Stimulated activated memory B cell treated with anti-CD40 and anti-IgM and Interleukin-4, amounts not matched to agents 10 μg/mL and 1 μg/mL and 100 μg/mL, for 72 hours (primary cell): ENCODE measurements around the gene OR8G1.
"Not testable (repeated sequence)": the region's sequence is repeated elsewhere in the genome, so short reads cannot be mapped to it uniquely, and the experiment has no call there.

Experiments
- ATAC-seq: fragments of 150-1000 bp; cut with Tn5 transposase; 2 replicates; pipeline ENCODE4 v1.10.0; 2021
- H3K27ac Mint-ChIP-seq: one replicate; pipeline ENCODE4 v1.8.0; 2022; ENCODE audit warnings: mild to moderate bottlenecking, mixed read lengths
- H3K27me3 Mint-ChIP-seq: one replicate; pipeline ENCODE4 v1.8.0; 2022; ENCODE audit warnings: mixed read lengths
- H3K36me3 Mint-ChIP-seq: one replicate; pipeline ENCODE4 v1.8.0; 2022; ENCODE audit warnings: mixed read lengths
- H3K4me1 Mint-ChIP-seq: one replicate; pipeline ENCODE4 v1.8.0; 2022; ENCODE audit warnings: mixed read lengths
- H3K4me3 Mint-ChIP-seq: one replicate; pipeline ENCODE4 v1.8.0; 2022; ENCODE audit warnings: mild to moderate bottlenecking, moderate library complexity, mixed read lengths
- H3K9me3 Mint-ChIP-seq: one replicate; pipeline ENCODE4 v1.8.0; 2022; ENCODE audit warnings: mixed read lengths

The OR8G1 gene

DNA sequence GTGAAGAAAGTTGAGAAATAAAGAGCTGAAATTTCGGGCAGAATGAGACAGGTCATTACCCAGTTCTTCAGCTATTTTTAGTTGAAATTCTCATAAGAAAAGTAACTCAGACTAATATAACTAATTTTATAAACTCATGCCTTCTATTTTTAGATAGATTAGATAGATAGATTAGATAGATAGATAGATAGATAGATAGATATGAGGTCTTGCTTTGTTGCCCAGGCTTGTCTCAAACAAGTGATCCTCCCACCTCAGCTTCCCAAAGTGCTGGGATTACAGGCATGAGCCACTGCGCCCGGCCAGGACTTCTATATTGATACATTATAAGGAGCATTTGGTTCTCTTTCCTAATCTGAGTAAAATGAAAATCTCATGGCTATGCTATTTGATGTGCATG is 26.9 kb upstream of the OR8G1 start:
- Mint-ChIP-seq H3K4me3 (no peak overlapping the region), H3K9me3 (no peaks in the 10 kb centered on the region), H3K36me3 (no peaks in the 10 kb centered on the region), H3K27me3 (no peaks in the 10 kb centered on the region), H3K27ac (no peak overlapping the region), H3K4me1 (no peaks in the 10 kb centered on the region)
- no peak for ATAC-seq

- Mint-ChIP-seq H3K27ac (no peak overlapping the region), H3K4me1 (no peaks in the 10 kb centered on the region), H3K27me3 (no peaks in the 10 kb centered on the region), H3K36me3 (no peaks in the 10 kb centered on the region), H3K4me3 (no peak overlapping the region), H3K9me3 (no peaks in the 10 kb centered on the region)
- no peak for ATAC-seq
These were observed 21.8 kb upstream of the OR8G1 start for GRCh38 chr11:124219126-124219525.

DNA sequence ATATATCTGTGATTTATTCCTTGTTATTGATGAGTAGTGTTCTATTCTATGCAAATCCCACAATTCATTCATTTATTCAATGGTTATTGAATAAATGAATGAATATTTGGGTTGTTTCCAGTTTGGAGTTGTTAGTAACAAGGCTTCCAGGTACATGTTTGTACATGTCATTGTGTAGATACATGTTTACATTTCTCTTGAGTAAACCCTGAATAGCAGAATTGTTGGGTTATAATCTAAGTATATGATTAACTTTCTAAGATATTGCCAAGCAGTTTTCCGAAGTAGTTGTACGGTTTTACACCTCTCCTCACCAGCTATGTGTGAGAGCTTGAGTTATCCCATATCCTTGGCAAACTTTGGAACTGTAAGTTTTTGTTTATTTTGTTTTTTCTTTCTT is 18.5 kb upstream of the OR8G1 start:
- ATAC-seq = no peak
- Mint-ChIP-seq H3K9me3 (no peaks in the 10 kb centered on the region), H3K27me3 (peaks cover 11% of the 10 kb centered on the region), H3K27ac (no peak overlapping the region), H3K4me1 (no peaks in the 10 kb centered on the region), H3K36me3 (no peaks in the 10 kb centered on the region), H3K4me3 (no peak overlapping the region)

DNA sequence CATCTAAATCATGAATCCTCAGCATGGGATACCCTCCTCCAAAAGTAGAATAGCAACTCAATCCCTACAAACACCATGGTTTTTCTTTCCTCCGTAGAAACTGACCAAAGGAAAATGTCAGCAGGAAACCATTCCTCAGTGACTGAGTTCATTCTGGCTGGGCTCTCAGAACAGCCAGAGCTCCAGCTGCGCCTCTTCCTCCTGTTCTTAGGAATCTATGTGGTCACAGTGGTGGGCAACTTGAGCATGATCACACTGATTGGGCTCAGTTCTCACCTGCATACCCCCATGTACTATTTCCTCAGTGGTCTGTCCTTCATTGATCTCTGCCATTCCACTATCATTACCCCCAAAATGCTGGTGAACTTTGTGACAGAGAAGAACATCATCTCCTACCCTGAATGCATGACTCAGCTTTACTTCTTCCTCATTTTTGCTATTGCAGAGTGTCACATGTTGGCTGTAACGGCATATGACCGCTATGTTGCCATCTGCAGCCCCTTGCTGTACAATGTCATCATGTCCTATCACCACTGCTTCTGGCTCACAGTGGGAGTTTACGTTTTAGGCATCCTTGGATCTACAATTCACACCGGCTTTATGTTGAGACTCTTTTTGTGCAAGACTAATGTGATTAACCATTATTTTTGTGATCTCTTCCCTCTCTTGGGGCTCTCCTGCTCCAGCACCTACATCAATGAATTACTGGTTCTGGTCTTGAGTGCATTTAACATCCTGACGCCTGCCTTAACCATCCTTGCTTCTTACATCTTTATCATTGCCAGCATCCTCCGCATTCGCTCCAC is 16.1 kb upstream of the OR8G1 start:
- H3K27me3 Mint-ChIP-seq = peaks cover 22% of the 10 kb centered on the region
- H3K4me1 Mint-ChIP-seq, H3K9me3 Mint-ChIP-seq, H3K36me3 Mint-ChIP-seq, H3K4me3 Mint-ChIP-seq, H3K27ac Mint-ChIP-seq, ATAC-seq: not testable (repeated sequence)

GRCh38 chr11:124225471-124225870 is 15.4 kb upstream of the OR8G1 start:
- Mint-ChIP-seq H3K27me3 (peaks cover 22% of the 10 kb centered on the region), H3K9me3 (peaks cover 2% of the 10 kb centered on the region)
- no peak for ATAC-seq

GRCh38 chr11:124233376-124233775 is 7.5 kb upstream of the OR8G1 start:
- peaks cover 1% of the 10 kb centered on the region for H3K27me3 Mint-ChIP-seq
- H3K9me3 Mint-ChIP-seq = peaks cover under 1% of the 10 kb centered on the region
- no peak for ATAC-seq
- no peak overlapping the region for H3K4me3 Mint-ChIP-seq
- H3K4me1 Mint-ChIP-seq = no peaks in the 10 kb centered on the region
- no peaks in the 10 kb centered on the region for H3K36me3 Mint-ChIP-seq
- no peak overlapping the region for H3K27ac Mint-ChIP-seq

More at GRCh38 chr11:124225471-124225870, 15.4 kb upstream of the OR8G1 start:
- H3K27ac Mint-ChIP-seq = no peak overlapping the region
- H3K36me3 Mint-ChIP-seq = no peaks in the 10 kb centered on the region
- H3K4me1 Mint-ChIP-seq = no peaks in the 10 kb centered on the region
- no peak overlapping the region for H3K4me3 Mint-ChIP-seq

GRCh38 chr11:124238512-124238911 is 2.4 kb upstream of the OR8G1 start:
- no peaks in the 10 kb centered on the region for H3K27me3 Mint-ChIP-seq
- H3K36me3 Mint-ChIP-seq = no peaks in the 10 kb centered on the region
- H3K9me3 Mint-ChIP-seq = peaks cover 3% of the 10 kb centered on the region
- no peaks in the 10 kb centered on the region for H3K4me1 Mint-ChIP-seq
- no peak overlapping the region for H3K4me3 Mint-ChIP-seq
- H3K27ac Mint-ChIP-seq = no peak overlapping the region
- no peak for ATAC-seq

GRCh38 chr11:124249869-124250268 is 9.0 kb downstream of the OR8G1 start:
- not testable (repeated sequence) for ATAC-seq, H3K27ac Mint-ChIP-seq

DNA sequence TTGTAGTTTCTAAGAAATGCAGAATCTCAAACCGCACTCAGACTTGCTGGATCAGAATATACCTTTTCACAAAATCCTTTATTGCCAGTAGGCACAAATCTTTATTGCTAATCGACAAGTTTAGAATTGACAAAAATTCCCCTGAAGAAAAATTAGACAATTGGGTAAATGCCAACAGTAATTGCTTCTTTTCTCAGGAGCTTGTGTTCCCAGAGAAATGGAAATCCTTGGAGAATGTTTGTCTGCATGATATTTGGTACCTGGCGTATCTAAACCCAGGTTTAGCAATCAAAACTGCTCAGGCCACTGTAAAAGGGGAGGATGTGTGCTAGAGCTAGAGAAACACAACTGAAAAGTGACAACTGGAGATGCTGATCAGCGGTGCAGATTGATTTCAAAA is 15.2 kb downstream of the OR8G1 start, which contains the start of gene OR8G5:
Gene OR8G5, plus strand, starts transcription at position 301 of the 400 bp plus-strand sequence. CDS start 8,556 bp downstream, outside the sequence.
- Mint-ChIP-seq H3K9me3 (no peaks in the 10 kb centered on the region), H3K4me1 (no peaks in the 10 kb centered on the region), H3K4me3 (no peak within 1 kb of the TSS)

More at GRCh38 chr11:124249869-124250268, 9.0 kb downstream of the OR8G1 start:
- not testable (repeated sequence) for H3K4me1 Mint-ChIP-seq, H3K4me3 Mint-ChIP-seq, H3K36me3 Mint-ChIP-seq, H3K27me3 Mint-ChIP-seq, H3K9me3 Mint-ChIP-seq

GRCh38 chr11:124265041-124265440 is 24.1 kb downstream of the OR8G1 start:
- not testable (repeated sequence) for H3K4me3 Mint-ChIP-seq, H3K27ac Mint-ChIP-seq, H3K4me1 Mint-ChIP-seq, H3K9me3 Mint-ChIP-seq, ATAC-seq, H3K36me3 Mint-ChIP-seq, H3K27me3 Mint-ChIP-seq

More for the DNA sequence above, 15.2 kb downstream of the OR8G1 start, which contains the start of gene OR8G5:
- H3K27ac Mint-ChIP-seq = no peak within 1 kb of the TSS
- H3K36me3 Mint-ChIP-seq = no peaks in the 10 kb centered on the region
- no peak for ATAC-seq
- no peaks in the 10 kb centered on the region for H3K27me3 Mint-ChIP-seq

DNA sequence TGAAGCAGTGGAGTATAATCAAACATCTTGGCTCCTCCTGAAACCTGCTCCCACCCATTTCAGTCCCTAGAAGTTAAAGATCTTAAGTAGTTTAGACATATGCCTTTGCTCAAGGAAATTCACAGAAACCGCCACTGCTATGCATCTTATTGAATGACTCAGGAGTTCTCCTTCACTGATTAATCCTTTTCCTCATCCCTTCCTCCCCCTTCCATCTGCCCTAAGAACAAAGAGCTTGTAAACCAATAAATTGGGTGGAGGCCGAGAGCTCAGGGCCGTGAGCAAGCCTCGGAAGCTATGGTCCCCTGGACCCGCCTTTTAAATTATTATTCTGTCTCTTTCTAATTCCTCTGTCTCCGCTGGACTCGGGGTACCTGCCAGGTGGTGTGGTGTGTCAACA is 30.0 kb downstream of the OR8G1 start:
- H3K4me3 Mint-ChIP-seq, H3K27me3 Mint-ChIP-seq, H3K27ac Mint-ChIP-seq, ATAC-seq, H3K9me3 Mint-ChIP-seq, H3K36me3 Mint-ChIP-seq, H3K4me1 Mint-ChIP-seq: not testable (repeated sequence)

- Mint-ChIP-seq H3K4me1 (no peaks in the 10 kb centered on the region), H3K4me3 (no peak overlapping the region), H3K27ac (no peak overlapping the region), H3K36me3 (no peaks in the 10 kb centered on the region), H3K9me3 (no peaks in the 10 kb centered on the region), H3K27me3 (peaks cover 14% of the 10 kb centered on the region)
- ATAC-seq = no peak
These were observed 33.1 kb downstream of the OR8G1 start for GRCh38 chr11:124274000-124274399.

DNA sequence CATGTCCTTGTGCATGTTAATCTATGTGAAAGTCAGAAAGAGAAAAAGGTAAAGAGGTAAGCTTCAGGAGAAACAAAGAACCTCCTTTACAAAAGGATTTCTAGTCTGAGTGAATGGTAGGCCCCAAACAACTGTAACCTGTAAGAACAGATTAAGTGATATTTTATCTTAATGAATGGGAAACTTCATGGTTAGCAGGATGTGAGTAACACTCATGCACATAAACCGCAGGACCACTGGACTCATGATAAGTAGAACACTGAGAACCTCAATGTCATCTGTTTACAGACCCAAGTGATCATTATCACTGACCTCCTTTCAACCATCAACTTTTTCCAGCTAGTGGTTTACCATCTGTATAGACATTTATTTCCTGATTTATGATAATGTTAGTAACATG is 35.2 kb downstream of the OR8G1 start:
- peaks cover 14% of the 10 kb centered on the region for H3K27me3 Mint-ChIP-seq

DNA sequence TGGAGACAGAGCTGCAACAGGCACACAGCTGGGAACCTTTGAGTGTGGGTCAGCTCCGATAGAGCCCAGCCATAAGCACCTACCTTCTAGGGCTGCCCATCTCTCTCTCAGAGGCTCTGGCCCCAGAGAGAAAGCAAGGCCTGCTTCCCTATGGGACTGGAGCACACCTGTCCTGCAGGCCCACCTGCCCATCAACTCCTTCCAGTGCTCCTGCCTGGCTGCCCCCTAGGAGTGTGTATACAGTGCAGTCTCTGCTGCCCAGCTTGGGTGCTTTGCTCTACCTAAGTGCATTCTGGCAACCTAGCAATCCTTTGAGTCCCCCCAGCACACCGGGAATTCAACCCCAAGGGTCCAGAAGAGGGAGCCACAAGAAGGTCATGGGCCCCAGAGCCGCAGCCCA is 36.3 kb downstream of the OR8G1 start:
- peaks cover 13% of the 10 kb centered on the region for H3K9me3 Mint-ChIP-seq
- ATAC-seq = no peak
- peaks cover 14% of the 10 kb centered on the region for H3K27me3 Mint-ChIP-seq
- H3K4me1 Mint-ChIP-seq = no peaks in the 10 kb centered on the region
- H3K27ac Mint-ChIP-seq = no peak overlapping the region
- no peak overlapping the region for H3K4me3 Mint-ChIP-seq
- no peaks in the 10 kb centered on the region for H3K36me3 Mint-ChIP-seq

More for the DNA sequence above, 35.2 kb downstream of the OR8G1 start:
- H3K9me3 Mint-ChIP-seq = peaks cover 7% of the 10 kb centered on the region
- no peak for ATAC-seq
- H3K4me3 Mint-ChIP-seq = no peak overlapping the region
- H3K4me1 Mint-ChIP-seq = no peaks in the 10 kb centered on the region
- H3K27ac Mint-ChIP-seq = no peak overlapping the region
- H3K36me3 Mint-ChIP-seq = no peaks in the 10 kb centered on the region

GRCh38 chr11:124277804-124278203 is 36.9 kb downstream of the OR8G1 start:
- no peak for ATAC-seq
- H3K36me3 Mint-ChIP-seq = no peaks in the 10 kb centered on the region
- H3K4me1 Mint-ChIP-seq = no peaks in the 10 kb centered on the region
- H3K27ac Mint-ChIP-seq = no peak overlapping the region
- H3K27me3 Mint-ChIP-seq = peaks cover 14% of the 10 kb centered on the region
- peaks cover 13% of the 10 kb centered on the region for H3K9me3 Mint-ChIP-seq
- no peak overlapping the region for H3K4me3 Mint-ChIP-seq

DNA sequence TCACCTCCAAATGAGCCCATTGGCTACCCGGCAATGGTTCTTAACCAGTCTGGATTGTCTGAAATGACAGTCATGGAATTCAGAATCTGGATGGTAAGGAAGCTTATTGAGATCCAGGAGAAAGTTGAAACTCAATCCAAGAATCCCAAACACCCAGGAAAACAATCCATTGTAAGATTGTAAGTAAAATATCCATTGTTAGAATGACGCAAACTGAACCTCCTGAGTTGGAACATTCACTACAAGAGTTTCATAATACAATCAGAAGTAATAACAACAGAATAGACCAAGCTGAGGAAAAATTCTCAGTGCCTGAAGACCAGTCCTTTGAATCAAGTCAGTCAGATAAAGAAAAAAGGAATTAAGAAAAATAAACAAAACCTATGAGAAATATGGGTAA is 37.4 kb downstream of the OR8G1 start:
- no peak overlapping the region for H3K27ac Mint-ChIP-seq
- ATAC-seq = no peak
- H3K27me3 Mint-ChIP-seq = peaks cover 14% of the 10 kb centered on the region
- H3K4me3 Mint-ChIP-seq = no peak overlapping the region
- peaks cover 15% of the 10 kb centered on the region for H3K9me3 Mint-ChIP-seq
- no peaks in the 10 kb centered on the region for H3K4me1 Mint-ChIP-seq
- H3K36me3 Mint-ChIP-seq = no peaks in the 10 kb centered on the region
